Measurements from ENCODE around the gene TBC1D13.
"Not testable (repeated sequence)": the region's sequence is repeated elsewhere in the genome, so short reads cannot be mapped to it uniquely, and the experiment has no call there.

The TBC1D13 gene

GRCh38 chr9:128782669-128783068 is 4.4 kb upstream of the TBC1D13 start:
- DNase-seq (ENCODE audit: low spot score) = no peak

- no peak for DNase-seq (ENCODE audit: low spot score)
Measured at GRCh38 chr9:128785427-128785826, 1.6 kb upstream of the TBC1D13 start.

GRCh38 chr9:128787659-128788058 is 606 bp downstream of the TBC1D13 start:
- peak; percentile 45 for DNase-seq (ENCODE audit: low spot score)

GRCh38 chr9:128788445-128788844 is 1.4 kb downstream of the TBC1D13 start:
- no peak for DNase-seq (ENCODE audit: low spot score)

GRCh38 chr9:128790536-128790935 is 3.5 kb downstream of the TBC1D13 start:
- no peak for DNase-seq (ENCODE audit: low spot score)

- DNase-seq (ENCODE audit: low spot score) = no peak
Measured at GRCh38 chr9:128792134-128792533, 5.1 kb downstream of the TBC1D13 start.

GRCh38 chr9:128792978-128793686 is 6.1 kb downstream of the TBC1D13 start:
- DNase-seq (ENCODE audit: low spot score) = no peak

- DNase-seq (ENCODE audit: low spot score) = not testable (repeated sequence)
Measured at GRCh38 chr9:128794961-128795360, 7.9 kb downstream of the TBC1D13 start.

- no peak for DNase-seq (ENCODE audit: low spot score)
Measured at GRCh38 chr9:128798896-128799295, 11.8 kb downstream of the TBC1D13 start.

- no peak for DNase-seq (ENCODE audit: low spot score)
Measured at GRCh38 chr9:128800061-128800460, 13.0 kb downstream of the TBC1D13 start.

- no peak for DNase-seq (ENCODE audit: low spot score)
Measured at GRCh38 chr9:128802482-128802881, 15.4 kb downstream of the TBC1D13 start.

- no peak for DNase-seq (ENCODE audit: low spot score)
Measured at GRCh38 chr9:128805661-128806060, 18.6 kb downstream of the TBC1D13 start.

GRCh38 chr9:128807827-128808226 is 20.8 kb downstream of the TBC1D13 start:
- no peak for DNase-seq (ENCODE audit: low spot score)

- no peak for DNase-seq (ENCODE audit: low spot score)
Measured at GRCh38 chr9:128808543-128808942, 21.5 kb downstream of the TBC1D13 start.

- DNase-seq (ENCODE audit: low spot score) = no peak
Measured at GRCh38 chr9:128809036-128809599, 22.1 kb downstream of the TBC1D13 start.

GRCh38 chr9:128809831-128810230 is 22.8 kb downstream of the TBC1D13 start:
- no peak for DNase-seq (ENCODE audit: low spot score)

- no peak for DNase-seq (ENCODE audit: low spot score)
Measured at GRCh38 chr9:128810873-128811272, 23.8 kb downstream of the TBC1D13 start.

- peak; percentile 99 for DNase-seq (ENCODE audit: low spot score)
Measured at GRCh38 chr9:128818099-128818838, 31.2 kb downstream of the TBC1D13 start, which contains the start of gene ENDOG. TSS of gene ENDOG (plus strand) at chr9:128818500. CDS start at chr9:128818685, 185 bp downstream.

- peak; percentile 71 for DNase-seq (ENCODE audit: low spot score)
Measured at GRCh38 chr9:128818839-128819715, 32.0 kb downstream of the TBC1D13 start.

- DNase-seq (ENCODE audit: low spot score) = no peak
Measured at GRCh38 chr9:128819716-128820664, 32.9 kb downstream of the TBC1D13 start.
